SJCRH30 (cell line): Measurements from ENCODE around the gene EFCAB9. TPM values are rescaled to one million over a fixed set of nuclear protein-coding genes. Genes with fewer than 3 reads are reported as not detected.
"Not testable (repeated sequence)": the region's sequence is repeated elsewhere in the genome, so short reads cannot be mapped to it uniquely, and the experiment has no call there.

Experiments used
- DNase-seq, 2 experiments: peaks; one replicate each; pipeline ENCODE4 v3.0.0-alpha.2; 2015 to 2020
- H3K27ac ChIP-seq: fragments of 250-450 bp; sonication (Bioruptor Pico); 2 replicates; pipeline ENCODE4 v1.5.1; 2020; ENCODE audit warnings: mild to moderate bottlenecking, moderate library complexity
- H3K27me3 ChIP-seq: fragments of 250-450 bp; sonication (Bioruptor Pico); 2 replicates; pipeline ENCODE4 v1.5.1; 2020; ENCODE audit warnings: mild to moderate bottlenecking, moderate library complexity
- H3K36me3 ChIP-seq: fragments of 250-450 bp; sonication (Bioruptor Pico); 2 replicates; pipeline ENCODE4 v1.5.1; 2020; ENCODE audit warnings: mild to moderate bottlenecking, moderate library complexity
- H3K4me1 ChIP-seq: fragments of 250-450 bp; sonication (Bioruptor Pico); 2 replicates; pipeline ENCODE4 v1.5.1; 2020; ENCODE audit warnings: mild to moderate bottlenecking, moderate library complexity
- H3K4me3 ChIP-seq: fragments of 250-450 bp; sonication (Bioruptor Pico); 2 replicates; pipeline ENCODE4 v1.5.1; 2020; ENCODE audit warnings: mild to moderate bottlenecking, moderate library complexity
- H3K9me3 ChIP-seq: fragments of 250-450 bp; sonication (Bioruptor Pico); replicated peaks from 2 replicates; pipeline ENCODE4 v1.5.1; 2020; ENCODE audit warnings: mild to moderate bottlenecking, moderate library complexity
- total RNA-seq: library from RNA; depleted of rRNA; stranded (reverse); fragments of >200 nt; shearing (Covaris generic); gene quantifications from 2 replicates; pipeline ENCODE4 v1.2.3, GENCODE V29; 2014; rRNA removed

EFCAB9 gene
- not detected in 2 replicates for total RNA-seq

DNA sequence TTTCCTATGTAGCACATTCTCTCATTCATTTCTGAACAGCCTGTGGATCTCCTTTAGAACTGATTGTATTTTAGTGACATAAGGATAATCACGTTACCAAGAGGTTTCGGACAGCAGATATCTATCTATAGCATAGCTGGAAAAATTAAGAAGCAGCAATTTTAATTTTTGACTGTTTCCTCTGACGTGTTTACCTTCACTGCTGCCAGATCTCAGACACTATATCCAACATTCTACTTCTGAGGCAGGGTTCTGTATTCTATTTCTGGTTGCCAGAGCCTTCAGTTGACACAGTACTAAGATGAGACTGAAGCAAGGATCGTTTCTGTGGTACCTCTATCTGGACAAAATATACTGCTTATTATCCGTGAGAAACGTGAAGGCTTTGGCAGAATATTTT is at the start of gene EFCAB9:
EFCAB9 (plus strand) TSS at position 301 of the 400 bp plus-strand sequence; CDS start at position 302, 1 bp downstream.
- no peaks in the 10 kb centered on the region for H3K27me3 ChIP-seq
- DNase-seq: no peak
- no peaks in the 10 kb centered on the region for H3K36me3 ChIP-seq
- H3K27ac ChIP-seq: no peak within 1 kb of the TSS
- H3K4me1 ChIP-seq: no peaks in the 10 kb centered on the region
- H3K9me3 ChIP-seq: no peaks in the 10 kb centered on the region
- H3K4me3 ChIP-seq: no peak within 1 kb of the TSS

DNA sequence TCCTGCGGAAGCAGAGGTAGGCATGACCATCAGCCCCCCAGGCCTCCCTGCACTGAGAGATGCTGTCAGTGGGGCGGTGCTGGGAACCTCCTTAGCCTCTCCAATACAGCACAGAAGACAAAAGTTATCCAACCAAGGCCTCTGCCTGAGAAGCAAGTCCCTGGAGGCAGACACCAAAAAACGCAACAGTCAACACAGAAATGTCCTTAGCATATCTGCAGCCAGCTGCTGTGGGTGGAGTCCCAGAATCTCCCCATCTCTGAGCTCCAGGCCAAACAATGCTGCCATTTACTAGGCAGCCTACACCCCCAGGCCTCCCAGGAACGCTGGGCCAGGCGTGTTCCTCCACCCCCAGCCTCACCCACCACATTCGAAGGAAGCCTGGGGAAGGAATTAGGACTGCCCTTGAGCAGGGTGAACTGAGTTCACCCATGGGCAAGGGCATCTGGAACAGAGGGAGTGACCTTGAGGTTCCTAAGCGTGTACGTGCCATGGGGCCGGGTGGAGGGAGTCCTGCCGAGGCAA is 49.6 kb upstream of the EFCAB9 start:
- no peaks in the 10 kb centered on the region for H3K27me3 ChIP-seq
- no peaks in the 10 kb centered on the region for H3K36me3 ChIP-seq
- no peaks in the 10 kb centered on the region for H3K9me3 ChIP-seq
- H3K4me3 ChIP-seq: no peak overlapping the region
- peaks cover 48% of the 10 kb centered on the region for H3K4me1 ChIP-seq
- peak overlapping the region; percentile 67 for H3K27ac ChIP-seq
- peak; percentile 95 to 98 for DNase-seq

DNA sequence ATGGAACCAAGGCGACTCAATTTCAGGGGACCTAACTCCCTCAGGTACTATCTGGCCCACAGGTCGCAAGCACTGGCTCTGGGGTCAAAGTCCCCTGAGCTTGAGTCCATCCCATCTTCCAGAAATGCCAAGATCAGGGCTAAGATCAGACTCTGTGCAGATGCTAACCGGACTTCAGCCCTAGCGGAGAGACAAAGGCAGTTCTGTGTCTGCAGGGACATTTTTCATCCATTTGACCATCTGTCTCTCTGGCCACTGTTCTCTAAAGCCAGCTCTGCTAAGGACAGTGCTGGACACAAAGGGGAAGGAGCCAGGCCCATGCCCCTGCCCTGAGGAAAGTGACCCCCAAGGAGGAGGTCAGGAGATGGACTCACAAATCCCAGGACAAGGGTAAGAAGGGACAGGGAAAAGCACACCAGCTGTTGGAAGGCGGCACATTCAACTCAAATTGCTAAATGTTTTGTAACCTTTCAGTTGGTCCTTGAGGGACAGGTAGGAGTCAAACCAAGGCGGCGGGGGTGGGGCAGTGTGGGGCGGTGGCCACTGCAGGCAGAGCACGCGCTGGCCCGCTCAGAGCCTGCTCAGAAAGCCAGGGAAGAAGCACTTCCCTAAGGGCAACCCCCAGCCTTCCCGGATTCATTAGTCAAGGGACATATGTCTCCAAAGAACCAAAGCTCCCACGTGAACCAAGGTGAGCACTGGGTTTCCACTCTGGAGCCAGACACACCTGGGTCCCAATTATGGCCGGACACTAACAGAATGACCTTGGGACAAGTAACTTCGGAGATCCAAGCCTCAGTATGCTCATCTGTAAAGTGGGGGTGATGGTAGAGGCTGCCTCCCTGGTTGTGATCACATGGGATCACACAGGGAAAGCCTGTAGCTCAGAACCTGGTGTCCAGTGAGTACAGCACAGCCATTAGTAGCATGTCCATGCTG is 48.8 kb upstream of the EFCAB9 start:
- Histone ChIP-seq H3K4me3 (no peak overlapping the region), H3K4me1 (peaks cover 48% of the 10 kb centered on the region), H3K27me3 (no peaks in the 10 kb centered on the region), H3K36me3 (no peaks in the 10 kb centered on the region), H3K27ac (peak overlapping the region; percentile 67), H3K9me3 (no peaks in the 10 kb centered on the region)
- peak in 1 of 2 experiments; percentile 39 for DNase-seq

DNA sequence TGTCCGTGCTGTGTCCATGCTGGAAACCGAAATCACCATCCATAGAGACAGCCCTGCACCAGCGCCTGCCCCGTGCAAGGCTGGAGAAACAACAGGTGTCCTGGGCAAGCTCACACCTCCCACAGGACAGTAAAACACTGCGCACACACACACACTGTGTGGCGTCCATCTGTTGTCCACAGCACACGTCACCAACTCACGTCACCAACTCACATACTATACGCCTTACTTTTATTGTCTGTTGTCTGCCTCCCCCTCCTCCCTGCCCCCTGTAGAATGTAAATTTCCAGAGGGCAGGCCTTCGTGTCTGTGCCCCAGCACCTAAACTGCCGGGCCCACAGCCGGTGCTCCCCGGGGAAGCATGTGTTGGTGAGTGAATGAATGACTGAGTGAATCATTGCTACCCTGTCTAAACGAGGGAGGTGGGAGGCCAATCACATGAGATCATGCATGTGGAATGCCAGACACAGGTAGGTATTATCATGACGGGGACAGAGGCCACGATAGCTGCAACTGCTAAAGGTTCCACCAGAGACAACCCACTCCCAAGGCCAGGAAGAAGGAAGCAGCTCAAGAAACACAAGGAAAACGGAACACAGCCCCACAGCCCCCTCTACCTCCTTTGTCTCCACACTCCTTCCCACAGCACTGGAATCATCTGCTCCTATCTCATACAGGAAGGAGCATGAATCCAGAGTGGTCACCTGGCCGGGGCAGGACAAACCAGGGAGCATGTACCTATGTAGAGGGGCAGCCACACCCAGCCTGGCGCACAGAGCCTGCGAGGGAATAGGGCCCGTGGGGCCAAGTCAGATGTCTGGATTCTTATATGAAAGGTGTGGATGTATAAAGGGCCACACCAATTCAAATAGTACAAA is 47.9 kb upstream of the EFCAB9 start:
- peaks cover 46% of the 10 kb centered on the region for H3K4me1 ChIP-seq
- H3K9me3 ChIP-seq: no peaks in the 10 kb centered on the region
- no peaks in the 10 kb centered on the region for H3K36me3 ChIP-seq
- H3K27me3 ChIP-seq: no peaks in the 10 kb centered on the region
- DNase-seq: peak; percentile 41 to 64
- H3K27ac ChIP-seq: peak overlapping the region; percentile 67
- no peak overlapping the region for H3K4me3 ChIP-seq

DNA sequence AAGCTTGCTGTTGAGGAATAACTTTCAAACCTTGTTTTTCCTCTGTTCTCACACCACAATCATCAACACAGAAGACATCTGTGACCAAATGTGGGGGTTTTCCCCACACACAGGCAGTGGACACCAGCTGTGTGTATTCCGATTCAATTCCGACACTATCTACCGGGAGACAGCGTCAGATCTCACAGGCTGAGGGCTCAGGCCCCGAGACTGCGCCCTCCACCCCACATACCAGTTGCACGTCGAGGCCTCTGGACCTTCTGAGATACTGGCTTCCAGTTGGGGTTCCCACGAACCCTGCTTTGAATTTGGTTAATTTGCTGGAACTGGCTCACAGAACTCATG is 47.3 kb upstream of the EFCAB9 start:
- Histone ChIP-seq H3K36me3 (no peaks in the 10 kb centered on the region), H3K4me1 (peaks cover 40% of the 10 kb centered on the region), H3K9me3 (no peaks in the 10 kb centered on the region), H3K27ac (no peak overlapping the region), H3K27me3 (no peaks in the 10 kb centered on the region), H3K4me3 (no peak overlapping the region)
- no peak for DNase-seq

DNA sequence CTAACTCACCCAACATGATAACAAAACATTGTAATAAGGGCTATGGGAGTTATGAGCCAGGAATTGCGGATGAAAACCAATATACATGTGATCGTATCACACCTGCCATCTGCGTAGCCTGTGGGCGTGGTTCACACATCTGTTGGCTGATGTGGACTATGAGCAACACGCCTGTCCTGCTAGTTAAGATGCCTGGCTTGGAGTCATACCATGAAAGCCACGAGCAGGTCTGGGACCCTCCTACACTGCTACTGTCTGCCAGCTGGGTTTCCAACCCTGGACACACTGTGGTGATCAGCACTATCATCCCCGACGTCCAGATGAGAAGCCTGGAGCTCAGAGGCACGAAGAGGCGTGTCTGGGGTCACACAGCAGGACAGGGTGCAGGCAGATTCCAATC is 46.1 kb upstream of the EFCAB9 start:
- H3K9me3 ChIP-seq: no peaks in the 10 kb centered on the region
- no peaks in the 10 kb centered on the region for H3K36me3 ChIP-seq
- H3K4me3 ChIP-seq: no peak overlapping the region
- no peak overlapping the region for H3K27ac ChIP-seq
- no peaks in the 10 kb centered on the region for H3K27me3 ChIP-seq
- DNase-seq: no peak
- peaks cover 29% of the 10 kb centered on the region for H3K4me1 ChIP-seq

DNA sequence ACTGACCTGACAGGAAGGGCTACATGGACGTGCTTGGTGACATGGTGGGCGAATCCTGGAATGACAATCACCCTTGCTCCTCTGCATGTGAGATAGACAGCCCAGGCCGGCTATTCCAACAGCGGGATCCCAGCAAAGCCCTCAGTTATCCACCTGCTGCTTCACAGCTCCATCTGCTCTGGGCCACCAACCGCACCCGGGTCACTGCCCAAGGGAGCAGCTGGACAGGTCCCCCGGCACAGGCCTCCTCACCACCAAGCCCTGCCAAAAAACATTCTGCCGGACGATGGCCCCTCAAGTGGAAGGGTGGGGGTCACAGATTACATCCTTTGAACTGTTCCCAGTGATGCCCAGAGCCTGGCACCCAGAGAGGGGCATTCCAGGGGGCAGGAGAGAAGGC is 45.6 kb upstream of the EFCAB9 start:
- H3K4me1 ChIP-seq: peaks cover 25% of the 10 kb centered on the region

DNA sequence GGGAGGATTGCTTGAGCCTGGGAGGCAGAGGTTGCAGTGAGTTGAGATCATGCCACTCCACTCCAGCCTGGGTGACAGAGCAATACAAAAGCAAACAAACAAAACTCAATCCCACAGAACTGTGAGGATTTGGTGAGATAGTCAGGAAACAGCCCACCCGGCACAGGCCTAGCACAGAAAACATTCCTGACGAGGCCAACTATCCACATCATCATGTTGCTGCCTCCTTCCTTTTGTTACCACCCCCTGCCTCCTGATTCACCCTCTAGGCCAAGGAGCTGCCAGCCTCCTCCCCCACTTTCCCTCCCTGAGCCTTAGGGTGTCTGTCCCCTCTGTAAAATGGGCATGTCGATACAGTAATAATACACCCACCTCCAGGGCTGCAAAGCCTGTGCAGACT is 44.9 kb upstream of the EFCAB9 start:
- Histone ChIP-seq H3K36me3 (peaks cover 5% of the 10 kb centered on the region; the same call in 1 of the 2 replicates), H3K4me1 (peaks cover 18% of the 10 kb centered on the region), H3K27me3 (no peaks in the 10 kb centered on the region), H3K27ac (no peak overlapping the region), H3K9me3 (no peaks in the 10 kb centered on the region), H3K4me3 (no peak overlapping the region)
- DNase-seq: no peak

More for the DNA sequence above, 45.6 kb upstream of the EFCAB9 start:
- Histone ChIP-seq H3K27me3 (no peaks in the 10 kb centered on the region), H3K36me3 (peaks cover 1% of the 10 kb centered on the region; the same call in 1 of the 2 replicates), H3K4me3 (no peak overlapping the region), H3K27ac (no peak overlapping the region), H3K9me3 (no peaks in the 10 kb centered on the region)
- no peak for DNase-seq

DNA sequence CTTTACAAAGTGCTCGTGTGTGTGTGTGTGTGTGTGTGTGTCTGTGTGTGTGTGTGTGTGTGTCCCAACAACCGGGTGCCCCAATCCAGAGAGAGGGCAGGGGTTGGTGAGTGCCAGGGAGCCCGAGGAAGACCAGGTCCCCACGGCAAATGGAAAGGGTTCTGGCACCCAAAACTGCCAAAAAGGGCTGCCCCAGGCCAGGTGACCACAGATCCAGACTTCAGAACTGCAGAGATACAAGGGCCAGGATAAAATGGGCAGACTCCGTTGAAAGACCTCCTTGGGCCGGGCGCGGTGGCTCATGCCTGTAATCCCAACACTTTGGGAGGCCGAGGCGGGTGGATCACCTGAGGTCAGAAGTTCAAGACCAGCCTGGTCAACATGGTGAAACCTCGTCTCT is 44.5 kb upstream of the EFCAB9 start:
- not testable (repeated sequence) for H3K27me3 ChIP-seq, H3K9me3 ChIP-seq, DNase-seq, H3K27ac ChIP-seq, H3K36me3 ChIP-seq, H3K4me3 ChIP-seq
- peaks cover 17% of the 10 kb centered on the region for H3K4me1 ChIP-seq

DNA sequence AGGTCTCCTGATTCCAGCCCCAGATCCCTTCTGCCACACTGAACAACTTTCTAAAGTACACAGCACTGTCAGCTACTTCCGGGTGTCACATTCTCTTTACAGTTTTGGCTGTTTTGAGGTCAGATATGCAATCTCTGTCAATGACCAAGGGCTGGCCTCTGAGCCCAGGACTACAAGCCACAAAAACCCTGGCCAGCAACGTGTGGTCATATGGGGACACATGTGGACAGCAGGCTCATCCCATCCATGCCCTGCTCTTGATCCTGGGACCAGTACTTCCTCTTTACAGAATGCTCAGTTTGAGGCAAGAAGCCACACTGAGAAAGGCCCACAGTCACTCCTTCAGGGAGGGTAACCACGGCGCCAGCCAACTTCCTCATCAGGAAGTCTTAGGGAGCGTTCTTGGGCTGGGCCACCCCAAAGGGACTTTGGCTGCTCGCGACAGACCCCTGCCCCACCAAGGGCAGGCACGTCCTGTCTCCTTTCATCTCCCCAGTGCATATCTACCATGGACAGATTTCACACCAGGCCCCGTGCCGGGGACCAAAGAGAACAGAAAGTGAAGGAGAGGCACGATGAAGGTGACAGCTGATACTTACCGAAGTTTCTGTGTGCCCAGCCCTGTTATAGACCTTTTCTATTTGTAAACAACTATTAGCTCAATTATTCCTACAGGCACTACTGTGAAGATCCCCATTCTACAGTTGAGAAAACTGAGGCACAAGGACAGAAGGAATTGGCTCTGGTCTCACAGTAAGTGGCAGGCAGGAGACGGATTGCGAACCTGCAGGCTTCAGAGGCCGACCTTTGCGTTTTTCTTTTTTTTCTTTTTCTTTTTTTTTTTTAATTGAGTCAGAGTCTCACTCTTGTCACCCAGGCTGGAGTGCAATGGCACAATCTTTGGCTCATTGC is 43.2 kb upstream of the EFCAB9 start:
- Histone ChIP-seq H3K27ac (no peak overlapping the region), H3K4me3 (no peak overlapping the region), H3K27me3 (no peaks in the 10 kb centered on the region), H3K36me3 (peaks cover 5% of the 10 kb centered on the region), H3K4me1 (peaks cover 4% of the 10 kb centered on the region; the same call in 1 of the 2 replicates), H3K9me3 (no peaks in the 10 kb centered on the region)
- no peak for DNase-seq

DNA sequence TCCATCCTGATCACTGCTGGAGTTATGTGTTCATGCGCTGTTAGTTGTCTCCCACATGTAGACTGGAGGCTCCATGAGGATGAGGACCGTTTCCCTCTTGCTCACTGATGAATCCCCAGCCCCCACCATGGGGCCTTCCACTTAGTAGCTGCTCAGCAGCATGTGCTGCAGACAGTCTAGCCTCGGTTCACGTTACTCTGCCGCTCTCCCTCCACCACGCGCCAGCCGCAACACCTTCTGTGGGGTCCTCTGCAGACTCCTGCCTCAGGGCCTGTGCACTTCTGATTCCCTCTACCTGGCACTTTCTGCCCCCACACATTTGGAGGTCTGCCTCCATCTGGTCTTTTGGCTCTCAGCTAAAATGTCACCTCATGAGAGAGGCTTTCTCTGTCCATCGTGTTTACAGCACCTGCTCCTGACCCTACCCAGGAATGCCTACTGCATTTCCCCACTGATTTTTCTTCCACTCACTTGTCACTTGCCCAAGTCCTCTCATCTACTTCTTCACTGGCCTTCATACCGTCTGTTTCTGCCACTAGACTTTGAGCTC is 42.2 kb upstream of the EFCAB9 start:
- no peaks in the 10 kb centered on the region for H3K9me3 ChIP-seq
- no peaks in the 10 kb centered on the region for H3K27me3 ChIP-seq
- peaks cover 10% of the 10 kb centered on the region for H3K36me3 ChIP-seq
- H3K4me3 ChIP-seq: no peak overlapping the region
- no peaks in the 10 kb centered on the region for H3K4me1 ChIP-seq
- H3K27ac ChIP-seq: no peak overlapping the region
- no peak for DNase-seq

DNA sequence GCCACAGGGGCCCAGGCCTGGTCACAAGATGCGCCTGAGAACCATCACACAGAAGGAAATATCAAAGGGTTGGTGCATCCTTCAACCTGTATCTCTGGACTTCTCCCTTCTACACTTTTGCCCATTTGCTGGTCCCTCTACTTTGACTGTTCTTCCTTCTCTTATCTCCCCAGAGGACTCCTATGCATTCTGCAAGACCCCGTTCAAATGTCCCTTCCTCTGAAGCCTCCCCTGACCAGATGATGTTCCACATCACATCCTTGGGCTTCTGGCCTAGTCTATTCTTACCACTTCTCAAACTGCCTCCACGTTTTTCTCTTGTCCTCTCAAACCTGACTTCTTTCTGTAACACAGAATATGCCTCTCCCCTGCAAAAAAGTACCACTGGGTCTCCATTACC is 40.3 kb upstream of the EFCAB9 start:
- H3K9me3 ChIP-seq: no peaks in the 10 kb centered on the region
- no peaks in the 10 kb centered on the region for H3K4me1 ChIP-seq
- no peak overlapping the region for H3K4me3 ChIP-seq
- H3K27ac ChIP-seq: no peak overlapping the region
- H3K36me3 ChIP-seq: peaks cover 12% of the 10 kb centered on the region
- H3K27me3 ChIP-seq: no peaks in the 10 kb centered on the region
- DNase-seq: no peak

DNA sequence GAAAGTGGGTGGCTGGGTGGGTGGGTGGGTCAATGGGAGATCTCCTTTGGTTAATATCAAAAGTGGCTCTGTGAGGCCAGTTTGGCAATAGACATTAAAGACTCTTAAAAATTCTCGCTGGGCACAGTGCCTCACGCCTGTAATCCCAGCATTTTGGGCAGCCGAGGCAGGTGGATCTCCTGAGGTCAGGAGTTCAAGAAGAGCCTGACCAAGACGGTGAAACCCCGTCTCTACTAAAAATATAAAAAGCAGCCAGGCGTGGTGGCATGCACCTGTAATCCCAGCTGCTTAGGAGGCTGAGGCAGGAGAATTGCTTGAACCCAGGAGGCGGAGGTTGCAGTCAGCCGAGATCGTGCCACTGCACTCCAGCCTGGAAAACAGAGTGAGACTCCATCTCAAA is 38.9 kb upstream of the EFCAB9 start:
- not testable (repeated sequence) for H3K27ac ChIP-seq, H3K27me3 ChIP-seq, H3K4me3 ChIP-seq, H3K9me3 ChIP-seq, DNase-seq, H3K4me1 ChIP-seq
- peaks cover 12% of the 10 kb centered on the region for H3K36me3 ChIP-seq

DNA sequence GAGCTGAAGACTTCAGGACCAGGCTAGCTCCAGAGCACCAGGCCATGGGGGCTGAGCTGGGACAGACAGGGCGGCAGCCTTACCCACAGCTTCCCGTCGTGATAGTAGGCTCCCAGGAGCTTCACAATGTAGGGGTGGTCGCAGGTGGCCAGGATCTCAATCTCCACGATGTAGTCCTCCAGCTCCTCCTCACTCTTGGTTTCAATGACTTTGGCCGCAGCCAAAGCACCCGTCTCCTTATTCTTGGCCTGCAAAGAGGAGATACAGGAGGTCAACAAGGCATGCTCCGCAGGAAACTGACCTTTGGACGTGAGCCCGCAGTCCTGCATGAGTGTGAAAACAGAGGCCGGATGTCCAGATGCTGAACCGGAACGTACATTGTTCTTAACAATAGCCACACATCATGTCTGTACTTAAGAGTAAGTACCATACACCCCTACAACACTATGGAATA is 37.4 kb upstream of the EFCAB9 start:
- no peak overlapping the region for H3K27ac ChIP-seq
- no peaks in the 10 kb centered on the region for H3K9me3 ChIP-seq
- peaks cover 12% of the 10 kb centered on the region for H3K36me3 ChIP-seq
- DNase-seq: no peak
- no peak overlapping the region for H3K4me3 ChIP-seq
- no peaks in the 10 kb centered on the region for H3K27me3 ChIP-seq
- H3K4me1 ChIP-seq: no peaks in the 10 kb centered on the region
